Measurements from ENCODE around the gene FAM180A.
A peak's percentile ranks its signal among the peaks of the same experiment; 100 is the strongest.
"Not testable (repeated sequence)": the region's sequence is repeated elsewhere in the genome, so short reads cannot be mapped to it uniquely, and the experiment has no call there.

The FAM180A gene

DNA sequence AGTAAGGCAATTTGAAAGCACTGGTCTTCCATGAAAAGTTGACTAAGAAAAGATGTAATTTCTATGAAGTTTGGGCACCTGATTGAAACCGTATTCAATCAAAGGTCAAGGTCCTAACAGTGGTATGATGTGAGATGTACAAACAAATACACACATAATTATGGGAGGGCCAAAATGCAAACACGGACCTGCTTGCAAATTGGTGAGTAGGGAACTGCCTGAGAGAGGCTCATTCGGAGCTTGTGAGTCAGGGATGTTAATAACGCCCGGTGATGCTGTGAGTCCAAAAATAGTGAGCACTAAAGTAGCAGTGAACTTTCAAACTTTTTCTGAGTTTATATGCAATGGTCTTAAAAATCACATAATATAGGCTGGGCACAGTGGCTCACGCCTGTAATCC is 34.2 kb upstream of the FAM180A start:
- H3K27me3 Mint-ChIP-seq = peaks cover 26% of the 10 kb centered on the region
- H3K4me3 Mint-ChIP-seq = no peak overlapping the region
- no peaks in the 10 kb centered on the region for H3K9me3 Mint-ChIP-seq
- ATAC-seq (replicated peaks; ENCODE audit: extremely low read depth, poor library complexity, severe bottlenecking) (no peak), DNase-seq (ENCODE audit: low spot score in 2 of 2) (no peak)
- H3K36me3 Mint-ChIP-seq (ENCODE audit: insufficient read depth) = peaks cover 1% of the 10 kb centered on the region
- H3K4me1 Mint-ChIP-seq = no peaks in the 10 kb centered on the region
- H3K27ac Mint-ChIP-seq (ENCODE audit: low read depth) = no peak overlapping the region

DNA sequence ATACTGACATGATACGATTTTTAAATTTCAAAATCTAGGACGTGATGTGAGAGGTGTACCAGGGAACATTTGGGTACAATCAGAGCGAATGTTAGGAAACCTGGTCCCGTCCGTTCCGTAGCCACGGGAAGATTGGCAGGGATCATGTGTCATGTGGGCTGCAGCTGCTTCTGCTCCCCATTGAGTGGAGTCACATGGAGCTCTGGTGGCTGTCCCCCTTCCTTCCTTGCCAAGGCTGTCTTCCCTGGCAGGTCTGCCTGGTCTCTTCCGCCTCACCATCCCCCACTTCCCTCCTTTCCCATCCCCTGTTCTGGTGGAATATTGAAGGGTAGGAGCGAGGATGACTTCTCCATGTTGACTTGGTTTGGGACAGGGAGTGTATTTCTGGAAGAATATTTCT is 33.8 kb upstream of the FAM180A start:
- no peak for ATAC-seq (replicated peaks; ENCODE audit: extremely low read depth, poor library complexity, severe bottlenecking)

DNA sequence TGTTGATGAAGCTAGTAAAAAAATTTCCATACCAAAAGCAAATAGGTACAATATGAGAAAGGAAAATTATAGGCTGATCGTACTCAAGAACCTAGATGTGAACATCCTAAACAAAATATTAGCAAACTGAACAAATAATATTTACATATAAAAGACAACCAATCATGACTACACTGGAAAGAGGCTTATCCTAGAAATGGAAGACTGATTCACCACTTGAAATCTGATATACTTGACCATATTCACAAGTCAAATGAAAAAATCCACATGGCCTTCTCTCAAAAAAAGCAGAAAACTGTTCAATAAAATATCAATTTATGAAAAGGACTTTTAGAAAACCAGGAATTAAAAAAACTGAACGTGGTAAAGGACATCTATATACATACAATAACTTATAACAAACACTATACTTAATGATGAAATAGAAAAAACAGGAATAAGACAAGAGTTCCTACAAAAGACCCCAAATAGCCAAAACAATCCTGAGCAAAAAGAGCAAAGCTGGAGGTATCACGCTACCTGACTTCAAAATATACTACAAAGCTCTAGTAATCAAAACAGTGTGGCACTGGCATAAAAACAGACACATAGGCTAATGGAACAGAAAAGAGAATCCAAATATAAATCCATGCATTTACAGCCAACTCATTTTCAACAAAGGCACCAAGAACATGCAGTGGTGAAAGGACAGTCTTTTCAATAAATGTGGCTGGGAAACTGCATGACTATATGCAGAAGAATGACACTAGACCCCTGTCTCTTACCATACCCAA is 29.2 kb upstream of the FAM180A start:
- DNase-seq (ENCODE audit: low spot score in 2 of 2) (no peak), ATAC-seq (replicated peaks; ENCODE audit: extremely low read depth, poor library complexity, severe bottlenecking) (no peak)
- H3K4me3 Mint-ChIP-seq = no peak overlapping the region
- no peaks in the 10 kb centered on the region for H3K36me3 Mint-ChIP-seq (ENCODE audit: insufficient read depth)
- H3K9me3 Mint-ChIP-seq = no peaks in the 10 kb centered on the region
- H3K27me3 Mint-ChIP-seq = peaks cover 22% of the 10 kb centered on the region
- H3K4me1 Mint-ChIP-seq = no peaks in the 10 kb centered on the region
- no peak overlapping the region for H3K27ac Mint-ChIP-seq (ENCODE audit: low read depth)

More for the DNA sequence above, 33.8 kb upstream of the FAM180A start:
- Mint-ChIP-seq H3K9me3 (no peaks in the 10 kb centered on the region), H3K36me3 (ENCODE audit: insufficient read depth) (peaks cover 1% of the 10 kb centered on the region), H3K4me1 (no peaks in the 10 kb centered on the region), H3K27ac (ENCODE audit: low read depth) (no peak overlapping the region), H3K4me3 (no peak overlapping the region), H3K27me3 (peaks cover 30% of the 10 kb centered on the region)
- DNase-seq (ENCODE audit: low spot score in 2 of 2) = no peak

DNA sequence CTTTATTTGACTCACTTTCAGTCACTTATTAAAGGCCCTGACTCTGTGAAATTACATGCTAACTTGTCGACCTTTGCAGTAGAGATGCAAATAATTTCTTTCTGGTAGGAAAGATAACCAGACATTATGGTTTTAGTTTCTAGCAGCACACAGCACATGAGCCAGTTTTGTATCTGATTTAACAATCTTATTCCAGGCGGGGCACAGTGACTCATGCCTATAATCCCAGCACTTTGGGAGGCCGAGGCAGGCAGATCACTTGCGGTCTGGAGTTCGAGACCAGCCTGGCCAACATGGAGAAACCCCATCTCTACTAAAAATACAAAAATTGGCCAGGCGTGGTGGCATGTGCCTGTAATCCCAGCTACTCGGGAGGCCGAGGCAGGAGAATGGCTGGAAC is 27.3 kb upstream of the FAM180A start:
- H3K27me3 Mint-ChIP-seq = peaks cover 22% of the 10 kb centered on the region
- H3K36me3 Mint-ChIP-seq (ENCODE audit: insufficient read depth); DNase-seq (ENCODE audit: low spot score in 2 of 2); H3K27ac Mint-ChIP-seq (ENCODE audit: low read depth); H3K9me3 Mint-ChIP-seq; H3K4me3 Mint-ChIP-seq; ATAC-seq (replicated peaks; ENCODE audit: extremely low read depth, poor library complexity, severe bottlenecking); H3K4me1 Mint-ChIP-seq: not testable (repeated sequence)

DNA sequence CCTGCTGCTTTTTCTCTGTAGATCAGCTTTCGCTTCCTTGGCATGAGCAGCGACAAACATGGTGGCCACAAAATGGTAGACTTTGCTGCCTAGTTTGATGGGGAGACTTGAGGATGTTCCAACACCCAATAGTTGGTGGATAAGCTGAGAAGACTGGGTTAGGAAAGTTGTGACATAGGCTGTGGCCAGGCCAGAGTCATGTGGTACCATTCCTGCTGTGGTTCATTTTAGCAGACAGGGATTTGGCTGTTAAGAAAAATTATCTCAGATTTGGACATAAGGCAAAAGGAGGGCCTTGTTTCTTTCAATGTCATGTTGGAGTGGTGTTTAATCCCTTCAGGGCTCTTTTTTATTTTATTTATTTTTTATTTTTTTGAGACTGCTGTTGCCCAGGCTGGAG is 26.6 kb upstream of the FAM180A start:
- Mint-ChIP-seq H3K4me1 (no peaks in the 10 kb centered on the region), H3K27me3 (peaks cover 22% of the 10 kb centered on the region), H3K27ac (ENCODE audit: low read depth) (no peak overlapping the region), H3K4me3 (no peak overlapping the region), H3K36me3 (ENCODE audit: insufficient read depth) (no peaks in the 10 kb centered on the region), H3K9me3 (no peaks in the 10 kb centered on the region)
- no peak for ATAC-seq (replicated peaks; ENCODE audit: extremely low read depth, poor library complexity, severe bottlenecking)
- DNase-seq (ENCODE audit: low spot score in 2 of 2) = no peak

DNA sequence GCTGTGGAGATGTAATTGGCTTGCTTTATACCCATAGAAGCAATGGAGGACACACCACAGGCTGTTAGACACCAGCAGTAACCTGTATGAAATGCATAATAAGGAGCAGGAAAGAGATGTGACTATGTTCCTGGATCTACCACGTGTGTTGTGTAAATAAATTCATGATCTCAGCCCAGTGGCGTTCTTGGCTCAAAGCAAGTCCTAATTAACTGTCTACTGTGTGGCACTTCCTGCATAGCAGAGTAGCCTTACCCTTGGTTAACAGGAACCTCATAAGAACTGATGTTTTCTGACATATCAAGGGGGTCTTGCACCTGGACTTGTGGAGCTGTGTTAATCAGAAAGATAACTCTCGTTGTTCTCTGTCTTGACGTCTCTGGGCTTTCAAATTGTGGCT is 25.7 kb upstream of the FAM180A start:
- ATAC-seq (replicated peaks; ENCODE audit: extremely low read depth, poor library complexity, severe bottlenecking) = no peak
- Mint-ChIP-seq H3K4me3 (no peak overlapping the region), H3K27me3 (peaks cover 22% of the 10 kb centered on the region), H3K4me1 (no peaks in the 10 kb centered on the region), H3K36me3 (ENCODE audit: insufficient read depth) (no peaks in the 10 kb centered on the region), H3K9me3 (no peaks in the 10 kb centered on the region), H3K27ac (ENCODE audit: low read depth) (no peak overlapping the region)
- DNase-seq (ENCODE audit: low spot score in 2 of 2) = no peak

DNA sequence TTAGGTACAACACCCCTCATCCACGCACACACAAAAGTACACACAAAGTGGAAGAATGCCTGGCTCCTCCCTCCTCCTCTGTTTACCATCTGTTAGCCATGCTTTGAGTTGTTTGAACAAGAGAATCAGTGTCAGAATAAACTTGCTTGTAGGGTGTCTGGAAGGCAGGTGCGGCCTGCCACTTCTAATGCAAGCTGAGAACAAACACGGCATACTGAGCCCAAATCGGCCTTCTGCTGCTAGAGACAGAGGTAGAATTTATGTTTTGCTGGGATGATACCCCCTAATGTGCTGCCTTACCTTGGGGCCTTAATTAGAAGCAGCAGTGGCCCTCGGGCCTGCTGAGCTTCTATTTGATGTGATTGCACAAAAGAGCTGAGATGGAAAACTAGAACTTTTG is 24.9 kb upstream of the FAM180A start:
- no peaks in the 10 kb centered on the region for H3K36me3 Mint-ChIP-seq (ENCODE audit: insufficient read depth)
- H3K4me1 Mint-ChIP-seq = no peaks in the 10 kb centered on the region
- ATAC-seq (replicated peaks; ENCODE audit: extremely low read depth, poor library complexity, severe bottlenecking) = no peak
- no peak for DNase-seq (ENCODE audit: low spot score in 2 of 2)
- no peaks in the 10 kb centered on the region for H3K9me3 Mint-ChIP-seq
- no peak overlapping the region for H3K4me3 Mint-ChIP-seq
- H3K27me3 Mint-ChIP-seq = peaks cover 21% of the 10 kb centered on the region
- no peak overlapping the region for H3K27ac Mint-ChIP-seq (ENCODE audit: low read depth)

DNA sequence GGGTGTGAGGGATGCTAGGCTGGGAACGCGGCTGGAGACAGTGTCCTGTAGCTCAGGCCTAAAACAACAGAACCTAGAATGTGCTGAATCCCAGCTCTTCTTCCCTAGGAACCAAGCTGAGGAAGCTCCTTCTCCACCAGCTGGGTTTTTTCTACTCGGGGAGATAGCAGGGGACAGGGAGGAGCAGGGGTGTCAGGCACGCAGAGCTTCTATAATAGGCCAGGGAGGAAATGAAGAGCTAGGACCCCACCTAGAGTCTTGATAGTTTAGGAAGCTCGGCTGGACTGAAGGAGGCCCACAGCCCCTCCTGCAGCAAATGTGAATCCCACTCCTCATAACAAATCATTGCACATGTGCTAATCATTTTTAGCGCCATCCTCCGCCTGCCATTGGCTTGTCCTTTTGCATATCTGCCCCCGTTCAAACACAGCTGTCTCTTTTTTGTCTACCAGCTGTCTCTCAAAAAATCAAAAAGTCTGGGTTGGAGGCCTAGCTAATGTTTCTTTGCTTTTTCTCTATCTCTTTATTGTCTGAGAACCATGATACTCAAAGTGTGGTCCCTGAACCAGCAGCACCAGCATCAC is 24.1 kb upstream of the FAM180A start:
- H3K27ac Mint-ChIP-seq (ENCODE audit: low read depth) = no peak overlapping the region
- DNase-seq (ENCODE audit: low spot score in 2 of 2) (no peak), ATAC-seq (replicated peaks; ENCODE audit: extremely low read depth, poor library complexity, severe bottlenecking) (no peak)
- no peak overlapping the region for H3K4me3 Mint-ChIP-seq
- H3K36me3 Mint-ChIP-seq (ENCODE audit: insufficient read depth) = no peaks in the 10 kb centered on the region
- H3K27me3 Mint-ChIP-seq = peaks cover 21% of the 10 kb centered on the region
- no peaks in the 10 kb centered on the region for H3K9me3 Mint-ChIP-seq
- H3K4me1 Mint-ChIP-seq = no peaks in the 10 kb centered on the region

DNA sequence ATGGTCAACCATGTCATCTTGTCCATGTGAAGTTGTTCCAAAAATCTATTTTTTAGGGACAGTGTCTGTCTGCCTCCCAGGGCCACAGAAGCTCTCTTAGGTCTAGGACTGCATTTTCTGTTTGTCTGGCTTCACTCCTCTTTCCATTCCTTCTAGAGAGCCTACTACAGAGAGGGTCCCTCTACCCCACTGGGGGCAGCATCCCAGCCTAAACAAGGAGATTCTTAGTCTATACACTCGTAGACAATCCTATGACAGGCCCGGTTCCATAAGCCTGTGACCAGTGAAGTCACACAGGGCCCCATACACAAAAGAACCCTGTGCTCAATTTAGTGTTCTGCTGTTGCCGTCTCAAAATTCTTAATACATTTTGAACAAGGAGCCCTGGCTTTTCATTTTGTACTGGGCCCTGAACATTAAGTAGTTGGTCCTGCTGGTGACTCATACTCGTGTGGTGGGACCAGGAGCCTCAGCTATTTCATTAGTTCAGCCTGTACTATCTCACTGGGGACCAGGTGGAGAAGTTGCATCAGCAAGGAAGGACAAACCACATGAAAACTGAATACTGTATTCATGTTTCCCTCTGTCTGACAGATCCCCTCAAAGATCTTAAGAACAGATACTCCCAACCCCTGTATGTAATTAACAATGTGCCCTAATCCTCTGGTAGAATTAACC is 23.5 kb upstream of the FAM180A start:
- H3K9me3 Mint-ChIP-seq = no peaks in the 10 kb centered on the region
- no peak overlapping the region for H3K27ac Mint-ChIP-seq (ENCODE audit: low read depth)
- H3K27me3 Mint-ChIP-seq = peaks cover 21% of the 10 kb centered on the region
- DNase-seq (ENCODE audit: low spot score in 2 of 2) (no peak), ATAC-seq (replicated peaks; ENCODE audit: extremely low read depth, poor library complexity, severe bottlenecking) (no peak)
- H3K36me3 Mint-ChIP-seq (ENCODE audit: insufficient read depth) = no peaks in the 10 kb centered on the region
- H3K4me1 Mint-ChIP-seq = no peaks in the 10 kb centered on the region
- no peak overlapping the region for H3K4me3 Mint-ChIP-seq

DNA sequence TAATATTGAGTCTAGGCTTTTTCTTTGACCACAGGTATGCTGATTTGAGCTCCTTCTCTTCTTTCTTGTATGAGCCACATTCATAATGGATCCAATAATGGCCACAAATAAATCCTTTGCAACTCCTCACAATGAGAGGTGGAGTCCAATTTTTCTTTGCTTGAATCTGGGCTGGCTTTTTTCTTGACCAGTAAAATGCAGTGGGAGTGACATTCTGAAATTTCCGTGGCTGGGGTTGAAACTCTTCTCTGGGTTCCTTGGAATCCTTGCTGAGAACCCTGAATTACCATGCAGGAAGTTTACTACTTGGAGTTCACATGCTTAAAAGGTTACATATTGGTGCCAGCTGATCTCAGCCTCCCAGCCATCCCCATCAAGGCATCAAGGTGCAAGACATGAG is 22.4 kb upstream of the FAM180A start:
- Mint-ChIP-seq H3K36me3 (ENCODE audit: insufficient read depth) (no peaks in the 10 kb centered on the region), H3K27ac (ENCODE audit: low read depth) (no peak overlapping the region), H3K27me3 (peaks cover 30% of the 10 kb centered on the region), H3K9me3 (no peaks in the 10 kb centered on the region), H3K4me3 (no peak overlapping the region), H3K4me1 (no peaks in the 10 kb centered on the region)
- ATAC-seq (replicated peaks; ENCODE audit: extremely low read depth, poor library complexity, severe bottlenecking) (no peak), DNase-seq (ENCODE audit: low spot score in 2 of 2) (peak in 1 of 2 donors; percentile 5)

DNA sequence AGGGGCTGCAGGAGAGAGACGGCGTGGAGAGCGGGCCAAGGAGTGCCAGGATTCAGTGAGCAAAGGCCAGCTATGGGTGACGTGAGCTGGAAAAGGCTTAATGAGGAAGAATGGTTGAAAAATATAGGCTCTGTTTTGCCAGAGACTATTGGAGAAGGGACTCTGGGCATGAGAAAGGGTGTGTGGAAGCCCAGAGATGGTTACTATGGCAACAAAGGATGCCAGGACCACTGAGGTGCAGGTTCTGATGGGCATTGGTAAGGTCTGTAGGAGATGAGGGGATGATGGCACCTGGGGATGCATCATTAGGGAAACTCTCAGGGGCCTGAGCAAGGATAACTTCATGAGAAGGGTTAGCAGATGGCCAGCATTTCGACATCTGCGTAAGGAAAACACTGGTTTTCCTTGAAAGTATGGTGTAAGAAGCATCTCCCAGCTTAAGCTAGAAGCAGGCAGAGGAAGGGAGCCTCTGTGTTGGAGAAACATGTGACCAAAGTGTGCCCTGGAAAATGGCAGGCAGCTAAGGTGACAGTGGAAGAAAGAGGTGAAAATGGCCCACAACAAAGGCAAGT is 21.6 kb upstream of the FAM180A start:
- Mint-ChIP-seq H3K4me3 (no peak overlapping the region), H3K27me3 (peaks cover 39% of the 10 kb centered on the region), H3K9me3 (no peaks in the 10 kb centered on the region)

DNA sequence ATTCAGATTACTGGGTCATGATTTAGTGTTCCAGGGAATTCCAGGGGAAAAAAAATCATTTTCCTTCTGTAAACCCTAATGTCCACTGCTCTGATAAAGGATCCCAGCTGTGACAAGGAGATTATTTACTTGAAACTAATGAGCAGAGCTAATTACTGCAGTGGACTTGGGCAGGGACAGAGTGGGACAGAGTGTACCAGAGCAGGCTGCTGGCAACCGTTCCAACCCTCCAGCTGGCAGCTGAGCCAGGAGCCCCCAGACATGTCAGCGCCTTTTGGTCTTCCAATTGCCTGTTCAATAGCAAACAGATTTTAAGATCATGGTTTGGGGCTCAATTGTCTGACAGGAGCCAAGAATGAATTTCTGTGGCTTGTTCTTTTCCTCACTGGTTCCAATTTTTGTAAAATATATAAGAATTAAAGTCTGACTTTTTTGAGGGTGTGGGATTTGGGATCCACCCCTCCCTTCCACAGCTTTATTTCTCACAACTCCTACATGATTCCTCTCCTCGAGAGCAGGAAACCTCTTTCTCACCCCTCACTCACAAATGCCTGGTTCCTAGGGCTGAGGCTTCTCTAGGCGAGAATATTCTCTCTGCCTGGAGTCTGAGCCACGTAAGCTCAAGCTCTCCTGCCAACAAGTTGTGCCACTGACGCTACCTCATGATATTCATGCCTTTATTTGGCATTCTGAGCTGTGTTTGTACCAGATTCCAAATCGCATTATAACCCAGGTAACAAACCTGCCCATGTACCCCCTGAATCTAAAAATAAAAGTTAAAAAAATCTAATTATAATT is 20.6 kb upstream of the FAM180A start:
- H3K27me3 Mint-ChIP-seq = peaks cover 48% of the 10 kb centered on the region
- no peak for ATAC-seq (replicated peaks; ENCODE audit: extremely low read depth, poor library complexity, severe bottlenecking)

More for the DNA sequence above, 21.6 kb upstream of the FAM180A start:
- DNase-seq (ENCODE audit: low spot score in 2 of 2) (no peak), ATAC-seq (replicated peaks; ENCODE audit: extremely low read depth, poor library complexity, severe bottlenecking) (no peak)
- no peaks in the 10 kb centered on the region for H3K36me3 Mint-ChIP-seq (ENCODE audit: insufficient read depth)
- H3K27ac Mint-ChIP-seq (ENCODE audit: low read depth) = no peak overlapping the region
- no peaks in the 10 kb centered on the region for H3K4me1 Mint-ChIP-seq

More for the DNA sequence above, 20.6 kb upstream of the FAM180A start:
- H3K4me1 Mint-ChIP-seq = no peaks in the 10 kb centered on the region
- no peak overlapping the region for H3K27ac Mint-ChIP-seq (ENCODE audit: low read depth)
- DNase-seq (ENCODE audit: low spot score in 2 of 2) = no peak
- no peaks in the 10 kb centered on the region for H3K36me3 Mint-ChIP-seq (ENCODE audit: insufficient read depth)
- H3K9me3 Mint-ChIP-seq = no peaks in the 10 kb centered on the region
- no peak overlapping the region for H3K4me3 Mint-ChIP-seq

Data from central memory CD8-positive, alpha-beta T cell (primary cell).